HEK293 (cell line): Measurements from ENCODE around the gene RAC3.

Experiments used
- HOXC10 ChIP-seq: sonication (generic); formaldehyde crosslinking; IDR thresholded peaks from 2 replicates; pipeline ENCODE4 v1.8.1; 2023; ENCODE audit warnings: mild to moderate bottlenecking, missing genetic modification reagents
- RBAK ChIP-seq: fragments of 450-650 bp; formaldehyde crosslinking; IDR thresholded peaks from 2 replicates; pipeline ENCODE4 v1.5.1; 2016; ENCODE audit warnings: missing biosample characterization, missing genetic modification characterization
- SETDB1 ChIP-seq: IDR thresholded peaks from one replicate; pipeline ENCODE4 v1.6.1; 2017; ENCODE audit warnings: mild to moderate bottlenecking, low read length, moderate library complexity, mixed read lengths; ENCODE audit not compliant: insufficient read length
- ZBTB20 ChIP-seq: fragments of 450-650 bp; formaldehyde crosslinking; IDR thresholded peaks from 2 replicates; pipeline ENCODE4 v1.5.1; 2016; ENCODE audit warnings: missing biosample characterization, missing genetic modification characterization
- ZNF202 ChIP-seq: fragments of 450-650 bp; formaldehyde crosslinking; IDR thresholded peaks from 2 replicates; pipeline ENCODE4 v1.5.1; 2016; ENCODE audit warnings: missing biosample characterization, missing genetic modification characterization, borderline replicate concordance
- ZNF223 ChIP-seq: fragments of 450-650 bp; formaldehyde crosslinking; IDR thresholded peaks from 2 replicates; pipeline ENCODE4 v1.5.1; 2016; ENCODE audit warnings: missing biosample characterization, missing genetic modification characterization
- ZNF24 ChIP-seq: fragments of 450-650 bp; formaldehyde crosslinking; IDR thresholded peaks from 2 replicates; pipeline ENCODE4 v1.5.1; 2016; ENCODE audit warnings: missing biosample characterization, missing genetic modification characterization
- ZNF248 ChIP-seq: fragments of 450-650 bp; formaldehyde crosslinking; IDR thresholded peaks from 2 replicates; pipeline ENCODE4 v1.5.1; 2017; ENCODE audit warnings: missing biosample characterization, missing genetic modification characterization
- ZNF302 ChIP-seq: fragments of 450-650 bp; formaldehyde crosslinking; IDR thresholded peaks from 2 replicates; pipeline ENCODE4 v1.5.1; 2016; ENCODE audit warnings: missing biosample characterization, missing genetic modification characterization, low read depth
- ZNF335 ChIP-seq: fragments of 450-650 bp; formaldehyde crosslinking; conservative IDR thresholded peaks from 2 replicates; pipeline ENCODE4 v1.5.1; 2016; ENCODE audit warnings: missing biosample characterization, missing genetic modification characterization
- ZNF350 ChIP-seq: fragments of 450-650 bp; formaldehyde crosslinking; IDR thresholded peaks from 2 replicates; pipeline ENCODE4 v1.5.0; 2017; ENCODE audit warnings: missing biosample characterization, mild to moderate bottlenecking, missing genetic modification characterization
- ZNF354C ChIP-seq: fragments of 450-650 bp; formaldehyde crosslinking; IDR thresholded peaks from 2 replicates; pipeline ENCODE4 v1.5.1; 2016; ENCODE audit warnings: missing biosample characterization, missing genetic modification characterization, low read depth, borderline replicate concordance
- ZNF37A ChIP-seq: fragments of 450-650 bp; IDR thresholded peaks from 2 replicates; pipeline ENCODE4 v1.5.1; 2018; ENCODE audit warnings: missing biosample characterization, missing genetic modification characterization
- ZNF416 ChIP-seq: fragments of 450-650 bp; formaldehyde crosslinking; IDR thresholded peaks from 2 replicates; pipeline ENCODE4 v1.5.1; 2016; ENCODE audit warnings: missing biosample characterization, missing genetic modification characterization
- ZNF426 ChIP-seq: fragments of 450-650 bp; formaldehyde crosslinking; IDR thresholded peaks from 2 replicates; pipeline ENCODE4 v1.5.1; 2017; ENCODE audit warnings: missing biosample characterization, missing genetic modification characterization, mild to moderate bottlenecking, inconsistent platforms, moderate library complexity
- ZNF521 ChIP-seq: fragments of 450-650 bp; formaldehyde crosslinking; IDR thresholded peaks from 2 replicates; pipeline ENCODE4 v1.5.1; 2017; ENCODE audit warnings: missing biosample characterization, mild to moderate bottlenecking, missing genetic modification characterization
- ZNF624 ChIP-seq: fragments of 450-650 bp; formaldehyde crosslinking; IDR thresholded peaks from 2 replicates; pipeline ENCODE4 v1.5.1; 2017; ENCODE audit warnings: missing biosample characterization, missing genetic modification characterization
- ZNF785 ChIP-seq: fragments of 450-650 bp; formaldehyde crosslinking; IDR thresholded peaks from 2 replicates; pipeline ENCODE4 v1.5.1; 2016; ENCODE audit warnings: missing biosample characterization, missing genetic modification characterization
- ZNF830 ChIP-seq: fragments of 450-650 bp; IDR thresholded peaks from 2 replicates; pipeline ENCODE4 v1.5.0; 2018; ENCODE audit warnings: missing biosample characterization, missing genetic modification characterization, low read depth, mild to moderate bottlenecking, moderate library complexity
- TF ChIP-seq, protein P1 (sequence below): sonication (generic); formaldehyde crosslinking; IDR thresholded peaks from 2 replicates; pipeline ENCODE4 v1.8.1; 2022; ENCODE audit warnings: mild to moderate bottlenecking, moderate library complexity, missing genetic modification reagents
- TF ChIP-seq, protein P2 (sequence below): fragments of 450-650 bp; IDR thresholded peaks from 2 replicates; pipeline ENCODE4 v1.5.1; 2018; ENCODE audit warnings: missing biosample characterization, mild to moderate bottlenecking, missing genetic modification characterization
- TF ChIP-seq, protein P3 (sequence below): fragments of 450-650 bp; formaldehyde crosslinking; IDR thresholded peaks from 2 replicates; pipeline ENCODE4 v1.5.1; 2016; ENCODE audit warnings: missing biosample characterization, missing genetic modification characterization
- TF ChIP-seq, protein P4 (sequence below): fragments of 450-650 bp; formaldehyde crosslinking; IDR thresholded peaks from 2 replicates; pipeline ENCODE4 v1.5.1; 2016; ENCODE audit warnings: missing biosample characterization, missing genetic modification characterization
- TF ChIP-seq, protein P5 (sequence below): fragments of 450-650 bp; formaldehyde crosslinking; IDR thresholded peaks from 2 replicates; pipeline ENCODE4 v1.5.1; 2016; ENCODE audit warnings: missing biosample characterization, missing genetic modification characterization
- TF ChIP-seq, protein P6 (sequence below): fragments of 450-650 bp; formaldehyde crosslinking; IDR thresholded peaks from 2 replicates; pipeline ENCODE4 v1.5.1; 2016; ENCODE audit warnings: missing biosample characterization, missing genetic modification characterization
- TF ChIP-seq, protein P7 (sequence below): fragments of 450-650 bp; IDR thresholded peaks from 2 replicates; pipeline ENCODE4 v1.5.1; 2018; ENCODE audit warnings: missing biosample characterization, missing genetic modification characterization

Gene RAC3

DNA sequence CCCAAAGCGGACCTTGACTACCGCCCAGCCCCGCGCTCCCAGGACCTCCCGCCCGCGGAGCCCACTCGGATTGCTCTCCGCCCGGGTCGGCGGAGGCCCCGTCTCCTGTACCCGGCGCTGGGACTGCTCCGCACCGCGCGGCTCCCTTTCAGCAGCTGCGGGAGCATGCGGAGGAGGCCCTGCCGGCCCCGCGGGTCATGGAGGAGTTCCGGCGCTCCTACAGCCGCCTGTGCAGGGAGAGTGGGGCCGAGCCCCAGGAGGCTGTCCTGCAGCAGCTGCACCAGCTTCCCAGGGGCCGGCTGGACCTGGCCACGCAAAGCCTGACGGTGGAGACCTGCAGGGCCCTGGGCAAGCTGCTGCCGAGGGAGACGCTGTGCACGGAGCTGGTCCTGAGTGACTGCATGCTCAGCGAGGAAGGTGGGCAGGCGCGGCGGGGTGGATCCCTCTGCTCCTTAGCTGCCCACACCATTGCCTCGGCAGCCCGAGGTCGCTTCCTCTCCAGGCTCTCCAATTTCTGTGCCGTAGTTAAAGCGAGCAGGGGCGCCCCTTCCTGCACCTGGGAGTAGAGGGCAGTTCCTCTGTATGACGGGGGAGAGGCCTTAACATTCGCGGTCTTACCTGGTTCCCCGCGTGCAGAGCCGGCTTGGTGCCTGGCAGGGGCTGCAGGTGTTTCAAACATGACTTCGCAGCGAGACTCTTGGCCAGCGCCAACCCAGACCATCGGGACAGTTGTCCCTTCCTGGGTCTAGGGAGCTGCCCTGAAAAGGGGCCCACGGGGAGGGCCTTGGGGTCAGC is 7.8 kb upstream of the RAC3 start (continued):
- no peak for TF ChIP-seq ZNF350
- TF ChIP-seq, protein P1, sequence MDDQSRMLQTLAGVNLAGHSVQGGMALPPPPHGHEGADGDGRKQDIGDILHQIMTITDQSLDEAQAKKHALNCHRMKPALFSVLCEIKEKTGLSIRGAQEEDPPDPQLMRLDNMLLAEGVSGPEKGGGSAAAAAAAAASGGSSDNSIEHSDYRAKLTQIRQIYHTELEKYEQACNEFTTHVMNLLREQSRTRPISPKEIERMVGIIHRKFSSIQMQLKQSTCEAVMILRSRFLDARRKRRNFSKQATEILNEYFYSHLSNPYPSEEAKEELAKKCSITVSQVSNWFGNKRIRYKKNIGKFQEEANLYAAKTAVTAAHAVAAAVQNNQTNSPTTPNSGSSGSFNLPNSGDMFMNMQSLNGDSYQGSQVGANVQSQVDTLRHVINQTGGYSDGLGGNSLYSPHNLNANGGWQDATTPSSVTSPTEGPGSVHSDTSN: 0 out of 2 replicates have a peak, but pooled peaks have one; percentile 40
- no peak for TF ChIP-seq ZNF830 (tag by site-specific recombination)
- peak; percentile 67; the same call in 1 of the 2 replicates for TF ChIP-seq ZBTB20 (tag by site-specific recombination)
- TF ChIP-seq, protein P2, sequence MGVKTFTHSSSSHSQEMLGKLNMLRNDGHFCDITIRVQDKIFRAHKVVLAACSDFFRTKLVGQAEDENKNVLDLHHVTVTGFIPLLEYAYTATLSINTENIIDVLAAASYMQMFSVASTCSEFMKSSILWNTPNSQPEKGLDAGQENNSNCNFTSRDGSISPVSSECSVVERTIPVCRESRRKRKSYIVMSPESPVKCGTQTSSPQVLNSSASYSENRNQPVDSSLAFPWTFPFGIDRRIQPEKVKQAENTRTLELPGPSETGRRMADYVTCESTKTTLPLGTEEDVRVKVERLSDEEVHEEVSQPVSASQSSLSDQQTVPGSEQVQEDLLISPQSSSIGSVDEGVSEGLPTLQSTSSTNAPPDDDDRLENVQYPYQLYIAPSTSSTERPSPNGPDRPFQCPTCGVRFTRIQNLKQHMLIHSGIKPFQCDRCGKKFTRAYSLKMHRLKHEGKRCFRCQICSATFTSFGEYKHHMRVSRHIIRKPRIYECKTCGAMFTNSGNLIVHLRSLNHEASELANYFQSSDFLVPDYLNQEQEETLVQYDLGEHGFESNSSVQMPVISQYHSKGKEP (tag by site-specific recombination): no peak
- no peak for TF ChIP-seq ZNF624 (tag by site-specific recombination)
- no peak for TF ChIP-seq ZNF302 (tag by site-specific recombination)
- TF ChIP-seq, protein P3, sequence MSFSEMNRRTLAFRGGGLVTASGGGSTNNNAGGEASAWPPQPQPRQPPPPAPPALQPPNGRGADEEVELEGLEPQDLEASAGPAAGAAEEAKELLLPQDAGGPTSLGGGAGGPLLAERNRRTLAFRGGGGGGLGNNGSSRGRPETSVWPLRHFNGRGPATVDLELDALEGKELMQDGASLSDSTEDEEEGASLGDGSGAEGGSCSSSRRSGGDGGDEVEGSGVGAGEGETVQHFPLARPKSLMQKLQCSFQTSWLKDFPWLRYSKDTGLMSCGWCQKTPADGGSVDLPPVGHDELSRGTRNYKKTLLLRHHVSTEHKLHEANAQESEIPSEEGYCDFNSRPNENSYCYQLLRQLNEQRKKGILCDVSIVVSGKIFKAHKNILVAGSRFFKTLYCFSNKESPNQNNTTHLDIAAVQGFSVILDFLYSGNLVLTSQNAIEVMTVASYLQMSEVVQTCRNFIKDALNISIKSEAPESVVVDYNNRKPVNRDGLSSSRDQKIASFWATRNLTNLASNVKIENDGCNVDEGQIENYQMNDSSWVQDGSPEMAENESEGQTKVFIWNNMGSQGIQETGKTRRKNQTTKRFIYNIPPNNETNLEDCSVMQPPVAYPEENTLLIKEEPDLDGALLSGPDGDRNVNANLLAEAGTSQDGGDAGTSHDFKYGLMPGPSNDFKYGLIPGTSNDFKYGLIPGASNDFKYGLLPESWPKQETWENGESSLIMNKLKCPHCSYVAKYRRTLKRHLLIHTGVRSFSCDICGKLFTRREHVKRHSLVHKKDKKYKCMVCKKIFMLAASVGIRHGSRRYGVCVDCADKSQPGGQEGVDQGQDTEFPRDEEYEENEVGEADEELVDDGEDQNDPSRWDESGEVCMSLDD (tag by site-specific recombination): no peak
- TF ChIP-seq, protein P4, sequence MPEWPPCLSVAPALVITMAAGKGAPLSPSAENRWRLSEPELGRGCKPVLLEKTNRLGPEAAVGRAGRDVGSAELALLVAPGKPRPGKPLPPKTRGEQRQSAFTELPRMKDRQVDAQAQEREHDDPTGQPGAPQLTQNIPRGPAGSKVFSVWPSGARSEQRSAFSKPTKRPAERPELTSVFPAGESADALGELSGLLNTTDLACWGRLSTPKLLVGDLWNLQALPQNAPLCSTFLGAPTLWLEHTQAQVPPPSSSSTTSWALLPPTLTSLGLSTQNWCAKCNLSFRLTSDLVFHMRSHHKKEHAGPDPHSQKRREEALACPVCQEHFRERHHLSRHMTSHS (tag by site-specific recombination): no peak
- TF ChIP-seq ZNF335 (tag by site-specific recombination): peak; percentile 100
- TF ChIP-seq ZNF521: no peak
- TF ChIP-seq ZNF223 (tag by site-specific recombination): no peak
- TF ChIP-seq ZNF202: no peak
- no peak for TF ChIP-seq ZNF426
- TF ChIP-seq ZNF416 (tag by site-specific recombination): no peak
- TF ChIP-seq HOXC10 (CRISPR knock-in tag): peak; percentile 92; the same call in 1 of the 2 replicates
- TF ChIP-seq, protein P5, sequence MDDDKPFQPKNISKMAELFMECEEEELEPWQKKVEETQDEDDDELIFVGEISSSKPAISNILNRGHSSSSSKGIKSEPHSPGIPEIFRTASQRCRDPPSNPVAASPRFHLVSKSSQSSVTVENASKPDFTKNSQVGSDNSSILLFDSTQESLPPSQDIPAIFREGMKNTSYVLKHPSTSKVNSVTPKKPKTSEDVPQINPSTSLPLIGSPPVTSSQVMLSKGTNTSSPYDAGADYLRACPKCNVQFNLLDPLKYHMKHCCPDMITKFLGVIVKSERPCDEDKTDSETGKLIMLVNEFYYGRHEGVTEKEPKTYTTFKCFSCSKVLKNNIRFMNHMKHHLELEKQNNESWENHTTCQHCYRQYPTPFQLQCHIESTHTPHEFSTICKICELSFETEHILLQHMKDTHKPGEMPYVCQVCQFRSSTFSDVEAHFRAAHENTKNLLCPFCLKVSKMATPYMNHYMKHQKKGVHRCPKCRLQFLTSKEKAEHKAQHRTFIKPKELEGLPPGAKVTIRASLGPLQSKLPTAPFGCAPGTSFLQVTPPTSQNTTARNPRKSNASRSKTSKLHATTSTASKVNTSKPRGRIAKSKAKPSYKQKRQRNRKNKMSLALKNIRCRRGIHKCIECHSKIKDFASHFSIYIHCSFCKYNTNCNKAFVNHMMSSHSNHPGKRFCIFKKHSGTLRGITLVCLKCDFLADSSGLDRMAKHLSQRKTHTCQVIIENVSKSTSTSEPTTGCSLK (tag by site-specific recombination): no peak
- TF ChIP-seq ZNF248 (tag by site-specific recombination): no peak
- TF ChIP-seq ZNF37A: no peak
- TF ChIP-seq ZNF354C (tag by site-specific recombination): no peak
- no peak for TF ChIP-seq ZNF24
- TF ChIP-seq SETDB1: no peak
- no peak for TF ChIP-seq RBAK (tag by site-specific recombination)
- no peak for TF ChIP-seq ZNF785 (tag by site-specific recombination)
- TF ChIP-seq, protein P6, sequence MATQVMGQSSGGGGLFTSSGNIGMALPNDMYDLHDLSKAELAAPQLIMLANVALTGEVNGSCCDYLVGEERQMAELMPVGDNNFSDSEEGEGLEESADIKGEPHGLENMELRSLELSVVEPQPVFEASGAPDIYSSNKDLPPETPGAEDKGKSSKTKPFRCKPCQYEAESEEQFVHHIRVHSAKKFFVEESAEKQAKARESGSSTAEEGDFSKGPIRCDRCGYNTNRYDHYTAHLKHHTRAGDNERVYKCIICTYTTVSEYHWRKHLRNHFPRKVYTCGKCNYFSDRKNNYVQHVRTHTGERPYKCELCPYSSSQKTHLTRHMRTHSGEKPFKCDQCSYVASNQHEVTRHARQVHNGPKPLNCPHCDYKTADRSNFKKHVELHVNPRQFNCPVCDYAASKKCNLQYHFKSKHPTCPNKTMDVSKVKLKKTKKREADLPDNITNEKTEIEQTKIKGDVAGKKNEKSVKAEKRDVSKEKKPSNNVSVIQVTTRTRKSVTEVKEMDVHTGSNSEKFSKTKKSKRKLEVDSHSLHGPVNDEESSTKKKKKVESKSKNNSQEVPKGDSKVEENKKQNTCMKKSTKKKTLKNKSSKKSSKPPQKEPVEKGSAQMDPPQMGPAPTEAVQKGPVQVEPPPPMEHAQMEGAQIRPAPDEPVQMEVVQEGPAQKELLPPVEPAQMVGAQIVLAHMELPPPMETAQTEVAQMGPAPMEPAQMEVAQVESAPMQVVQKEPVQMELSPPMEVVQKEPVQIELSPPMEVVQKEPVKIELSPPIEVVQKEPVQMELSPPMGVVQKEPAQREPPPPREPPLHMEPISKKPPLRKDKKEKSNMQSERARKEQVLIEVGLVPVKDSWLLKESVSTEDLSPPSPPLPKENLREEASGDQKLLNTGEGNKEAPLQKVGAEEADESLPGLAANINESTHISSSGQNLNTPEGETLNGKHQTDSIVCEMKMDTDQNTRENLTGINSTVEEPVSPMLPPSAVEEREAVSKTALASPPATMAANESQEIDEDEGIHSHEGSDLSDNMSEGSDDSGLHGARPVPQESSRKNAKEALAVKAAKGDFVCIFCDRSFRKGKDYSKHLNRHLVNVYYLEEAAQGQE: 0 out of 2 replicates have a peak, but pooled peaks have one; percentile 16
- TF ChIP-seq, protein P7, sequence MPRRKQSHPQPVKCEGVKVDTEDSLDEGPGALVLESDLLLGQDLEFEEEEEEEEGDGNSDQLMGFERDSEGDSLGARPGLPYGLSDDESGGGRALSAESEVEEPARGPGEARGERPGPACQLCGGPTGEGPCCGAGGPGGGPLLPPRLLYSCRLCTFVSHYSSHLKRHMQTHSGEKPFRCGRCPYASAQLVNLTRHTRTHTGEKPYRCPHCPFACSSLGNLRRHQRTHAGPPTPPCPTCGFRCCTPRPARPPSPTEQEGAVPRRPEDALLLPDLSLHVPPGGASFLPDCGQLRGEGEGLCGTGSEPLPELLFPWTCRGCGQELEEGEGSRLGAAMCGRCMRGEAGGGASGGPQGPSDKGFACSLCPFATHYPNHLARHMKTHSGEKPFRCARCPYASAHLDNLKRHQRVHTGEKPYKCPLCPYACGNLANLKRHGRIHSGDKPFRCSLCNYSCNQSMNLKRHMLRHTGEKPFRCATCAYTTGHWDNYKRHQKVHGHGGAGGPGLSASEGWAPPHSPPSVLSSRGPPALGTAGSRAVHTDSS (tag by site-specific recombination): no peak
